Right lobe of liver (tissue), 6 donors: ENCODE data around the gene RAMAC. TPM values are rescaled to one million over a fixed set of nuclear protein-coding genes. Genes with fewer than 3 reads are reported as not detected.

Experiments used
- ATAC-seq, 4 donors: fragments of 200-7000 bp; cut with Tn5 transposase; one replicate each; pipeline ENCODE4 v1.9.1; 2020; ENCODE audit warnings: mild to moderate bottlenecking in 4 of 4, moderate library complexity in 4 of 4
- DNase-seq, 3 donors: peaks; one replicate each; pipeline ENCODE4 v3.0.0-alpha.2; 2020
- H3K27ac ChIP-seq, 3 donors: fragments of 200-600 bp; one replicate each; pipeline ENCODE4 v1.8.0; 2022
- H3K27me3 ChIP-seq, 2 donors: fragments of 200-600 bp; one replicate each; pipeline ENCODE4 v1.8.0; 2022
- H3K36me3 ChIP-seq, 4 donors: fragments of 200-600 bp; sonication (generic) in 1 of 4; one replicate each; pipeline versions ENCODE4 v1.5.1 to v1.8.0; 2017 to 2022; ENCODE audit warnings: control low read depth in 1 of 4
- H3K4me1 ChIP-seq, 4 donors: fragments of 200-600 bp; sonication (generic) in 1 of 4; one replicate each; pipeline versions ENCODE4 v1.5.1 to v1.8.0; 2017 to 2022; ENCODE audit warnings: control low read depth in 1 of 4
- H3K4me3 ChIP-seq, 3 donors: fragments of 200-600 bp; one replicate each; pipeline ENCODE4 v1.8.0; 2022
- H3K9me3 ChIP-seq, 4 donors: fragments of 200-600 bp; sonication (generic) in 1 of 4; one replicate each; pipeline versions ENCODE4 v1.5.1 to v1.8.0; 2017 to 2022; ENCODE audit warnings: control low read depth in 1 of 4
- POLR2A ChIP-seq: fragments of 450-650 bp; IDR thresholded peaks from one replicate; pipeline ENCODE4 v1.6.1; 2017; ENCODE audit warnings: antibody characterized with exemption, mild to moderate bottlenecking
- WGBS: methylation state at CpG from one replicate; pipeline ENCODE4 v1.1.6; 2018; ENCODE audit warnings: low coverage, low lambda C conversion rate; ENCODE audit not compliant: insufficient coverage; ENCODE audit errors: missing lambda C conversion rate; 5-methylcytosine and 5-hydroxymethylcytosine counted together
- intact Hi-C, 2 donors: fragments of 100-400 bp; cut with DNase I; formaldehyde crosslinking; loops; one replicate each; pipeline versions ENCODE4 v1.11.2 to v1.14.1; 2022
- total RNA-seq, 6 experiments: library from RNA; depleted of rRNA in 2 of 6; stranded (reverse); fragments of >200 nt in 2 of 6; fragmentation: NEBNext Ultra II Directional in 3 of 6; extraction: Animal tissue kit (Norgen Biotek cat#: 25700) in 3 of 6; gene quantifications; one replicate each; pipeline versions ENCODE4 v1.1.0 to v1.2.4, GENCODE V29; 2016 to 2023
- TF ChIP-seq, protein P1 (sequence below), 4 donors: fragments of 200-600 bp in 3 of 4; fragments of 450-650 bp in 1 of 4; IDR thresholded peaks; one replicate each; pipeline versions ENCODE4 v1.5.1 to v1.8.0; 2016 to 2022; ENCODE audit warnings: antibody characterized with exemption in 4 of 4, mild to moderate bottlenecking in 2 of 4
- donor health status: DM: no; HTN: yes; CAD: no.
- donor health status: DM: no; HTN: no; CAD: no.
- donor health status: DM: no; HTN: no; CAD: no.
- donor health status: DM: no; HTN: yes; CAD: no.
- donor health status: DM: no; HTN: yes; CAD: no.

Gene RAMAC
- total RNA-seq, 6 experiments from 2014 or later = 8.1 to 13.5 (median 11.5) TPM

DNA sequence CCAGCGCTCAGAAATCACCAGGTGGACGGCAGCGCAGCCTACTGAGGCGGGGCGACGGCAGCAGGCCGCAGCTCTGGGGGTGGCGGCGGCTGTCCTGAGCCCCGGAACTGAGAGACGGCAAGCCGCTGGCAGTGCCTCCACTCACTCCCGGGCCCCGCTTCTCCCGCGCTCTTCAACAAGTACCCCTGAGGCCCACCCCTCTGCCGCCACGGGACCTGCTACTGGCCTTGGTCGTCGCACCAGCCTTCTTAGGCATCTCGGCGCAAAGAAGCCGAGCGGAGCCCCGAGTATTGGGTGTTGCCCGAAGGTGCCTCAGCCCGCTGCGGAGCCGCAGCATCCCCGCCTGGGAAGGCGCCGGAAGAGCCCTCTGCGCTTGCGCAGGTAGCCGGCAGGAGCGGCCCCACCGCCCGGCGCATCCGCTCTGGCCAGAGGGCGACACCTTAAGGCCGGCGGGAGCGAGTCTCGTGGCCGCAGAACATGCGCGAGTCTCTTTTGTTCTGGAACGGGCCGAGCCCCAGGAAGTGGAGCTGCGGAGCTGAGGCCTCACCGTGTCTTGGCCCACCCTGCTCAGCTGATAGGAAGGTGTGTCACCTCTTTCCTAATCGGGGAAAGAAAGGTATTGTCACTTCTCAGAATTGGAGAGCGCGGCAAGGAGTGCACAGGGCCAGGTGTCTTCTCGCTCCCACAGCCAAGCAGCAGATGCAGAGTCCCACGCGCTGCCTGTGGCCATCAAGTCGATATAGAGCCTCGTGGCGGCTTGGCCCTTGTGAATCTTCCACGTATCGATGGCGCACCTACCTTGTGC, 25.5 kb downstream of the RAMAC start, which contains the start of gene C15orf40:
Gene C15orf40 (minus strand): TSS at position 369 of the 805 bp plus-strand sequence. CDS start 32 bp downstream, at position 337.
- ATAC-seq (peak; percentile 97), DNase-seq (peak; percentile 92 to 95 (median 93))
- WGBS = 3% methylated on average over 13 of the region's 64 CpGs
- TF ChIP-seq, protein P1, sequence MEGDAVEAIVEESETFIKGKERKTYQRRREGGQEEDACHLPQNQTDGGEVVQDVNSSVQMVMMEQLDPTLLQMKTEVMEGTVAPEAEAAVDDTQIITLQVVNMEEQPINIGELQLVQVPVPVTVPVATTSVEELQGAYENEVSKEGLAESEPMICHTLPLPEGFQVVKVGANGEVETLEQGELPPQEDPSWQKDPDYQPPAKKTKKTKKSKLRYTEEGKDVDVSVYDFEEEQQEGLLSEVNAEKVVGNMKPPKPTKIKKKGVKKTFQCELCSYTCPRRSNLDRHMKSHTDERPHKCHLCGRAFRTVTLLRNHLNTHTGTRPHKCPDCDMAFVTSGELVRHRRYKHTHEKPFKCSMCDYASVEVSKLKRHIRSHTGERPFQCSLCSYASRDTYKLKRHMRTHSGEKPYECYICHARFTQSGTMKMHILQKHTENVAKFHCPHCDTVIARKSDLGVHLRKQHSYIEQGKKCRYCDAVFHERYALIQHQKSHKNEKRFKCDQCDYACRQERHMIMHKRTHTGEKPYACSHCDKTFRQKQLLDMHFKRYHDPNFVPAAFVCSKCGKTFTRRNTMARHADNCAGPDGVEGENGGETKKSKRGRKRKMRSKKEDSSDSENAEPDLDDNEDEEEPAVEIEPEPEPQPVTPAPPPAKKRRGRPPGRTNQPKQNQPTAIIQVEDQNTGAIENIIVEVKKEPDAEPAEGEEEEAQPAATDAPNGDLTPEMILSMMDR (IDR thresholded peaks at IDR 0.05) = peak; percentile 56 to 86 (median 78)
- TF ChIP-seq POLR2A = peak; percentile 73
- Histone ChIP-seq H3K4me3 (peak within 1 kb of the TSS; percentile 86 to 100 (median 93)), H3K4me1 (peaks cover 0 to 17% (median 7%) of the 10 kb centered on the region in 4 donors), H3K9me3 (no peaks in the 10 kb centered on the region), H3K36me3 (peaks cover 0 to 32% (median 12%) of the 10 kb centered on the region in 4 donors), H3K27ac (peak within 1 kb of the TSS; percentile 37 to 79 (median 62)), H3K27me3 (no peaks in the 10 kb centered on the region)
- intact Hi-C loops = no loop called here

GRCh38 chr15:83012076-83012426, 26.0 kb downstream of the RAMAC start:
- Histone ChIP-seq H3K27me3 (no peaks in the 10 kb centered on the region), H3K36me3 (peaks cover 0 to 32% (median 14%) of the 10 kb centered on the region in 4 donors), H3K4me3 (peak overlapping the region; percentile 86 to 100 (median 93)), H3K27ac (peak overlapping the region; percentile 37 to 79 (median 62)), H3K9me3 (no peaks in the 10 kb centered on the region), H3K4me1 (peaks cover 0 to 17% (median 7%) of the 10 kb centered on the region in 4 donors)
- WGBS = 76% methylated on average over 9 of the region's 9 CpGs
- no peak for DNase-seq
- ATAC-seq = no peak
- TF ChIP-seq, protein P1 (IDR thresholded peaks at IDR 0.05) = no peak
- intact Hi-C loops = no loop called here

DNA sequence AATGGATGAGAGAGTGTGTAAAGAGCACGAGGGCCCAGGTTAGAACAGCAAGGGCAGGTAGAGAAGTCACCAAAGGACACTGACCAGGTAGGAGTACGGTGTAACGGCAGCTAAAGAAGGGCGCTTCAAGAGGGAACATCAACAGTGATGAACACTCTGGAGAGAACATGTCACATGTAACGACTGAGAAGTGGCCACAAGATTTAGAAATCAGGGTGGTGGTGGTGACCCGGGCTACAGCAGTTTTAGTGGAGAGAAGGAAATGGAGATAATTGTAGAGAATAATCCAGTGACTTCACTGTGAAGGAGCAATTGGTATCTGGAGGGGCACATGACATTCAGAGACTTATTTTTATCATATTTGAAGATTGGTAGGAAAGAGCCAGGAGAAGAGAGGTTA, 26.6 kb downstream of the RAMAC start:
- H3K4me1 ChIP-seq = peaks cover 0 to 17% (median 7%) of the 10 kb centered on the region in 4 donors
- intact Hi-C loops = no loop called here
- no peaks in the 10 kb centered on the region for H3K27me3 ChIP-seq
- DNase-seq = no peak
- no peaks in the 10 kb centered on the region for H3K9me3 ChIP-seq
- no peak overlapping the region for H3K27ac ChIP-seq
- H3K4me3 ChIP-seq = no peak overlapping the region
- no peak for TF ChIP-seq POLR2A
- TF ChIP-seq, protein P1 (IDR thresholded peaks at IDR 0.05) = no peak
- ATAC-seq = no peak
- peaks cover 0 to 33% (median 15%) of the 10 kb centered on the region in 4 donors for H3K36me3 ChIP-seq
- 85% methylated on average over 5 of the region's 6 CpGs for WGBS

- H3K27me3 ChIP-seq = no peaks in the 10 kb centered on the region
- peaks cover 0 to 17% (median 7%) of the 10 kb centered on the region in 4 donors for H3K4me1 ChIP-seq
- peaks cover 0 to 33% (median 14%) of the 10 kb centered on the region in 4 donors for H3K36me3 ChIP-seq
- DNase-seq (no peak), ATAC-seq (no peak)
- TF ChIP-seq, protein P1 (IDR thresholded peaks at IDR 0.05) = no peak
- no peak for TF ChIP-seq POLR2A
- 75% methylated on average over 2 of the region's 5 CpGs for WGBS
- H3K27ac ChIP-seq = no peak overlapping the region
- no peak overlapping the region for H3K4me3 ChIP-seq
- intact Hi-C loops = no loop called here
- no peaks in the 10 kb centered on the region for H3K9me3 ChIP-seq
Observed at GRCh38 chr15:83014205-83014653, 28.2 kb downstream of the RAMAC start.
